Activated CD8-positive, alpha-beta memory T cell treated with anti-CD3 and anti-CD28 coated beads, Interleukin-2, amount 50 U/mL, for 1 hour (primary cell): Measurements from ENCODE around the gene GPR18.

Source experiments
- DNase-seq: peaks from one replicate; pipeline ENCODE4 v3.0.0-alpha.2; 2020; ENCODE audit errors: extremely low read depth

GPR18 gene

GRCh38 chr13:99208185-99208584 is 50.0 kb downstream of the GPR18 start:
- DNase-seq = no peak

- DNase-seq = no peak
These were observed 50.7 kb downstream of the GPR18 start for GRCh38 chr13:99207511-99207910.

- no peak for DNase-seq
These were observed 51.3 kb downstream of the GPR18 start for GRCh38 chr13:99206873-99207272.

- DNase-seq = no peak
These were observed 52.0 kb downstream of the GPR18 start for GRCh38 chr13:99206226-99206625.

GRCh38 chr13:99205621-99206220 is 52.5 kb downstream of the GPR18 start:
- no peak for DNase-seq
